ENCODE data around the gene PTGER2. TPM values are rescaled to one million over a fixed set of nuclear protein-coding genes. Genes with fewer than 3 reads are reported as not detected.

Gene PTGER2
- total and polyA plus RNA-seq, 2 of the 8 experiments (the other 6 are each of a cell fraction or from before 2014, with no cell fraction given): 1.2 TPM

GRCh38 chr14:52296378-52296777 lies 17.7 kb upstream of the PTGER2 start:
- Histone ChIP-seq H2AK5ac (ENCODE audit: low read depth, low read length) (no peak overlapping the region), H3K4me3 (ENCODE audit: extremely low read depth in 1 of 4, insufficient read depth in 2 of 4, low read depth in 3 of 4, low read length in 4 of 4) (no peak overlapping the region), H4K20me1 (replicated peaks in 1 of 2; ENCODE audit: control insufficient read depth in 1 of 2, insufficient read depth in 2 of 2, low read length in 2 of 2) (no peaks in the 10 kb centered on the region), H3K27me3 (replicated peaks in 1 of 4; ENCODE audit: control insufficient read depth in 3 of 4, extremely low read depth in 1 of 4, insufficient read depth in 3 of 4, low read length in 3 of 4) (no peaks in the 10 kb centered on the region), H3K79me2 (ENCODE audit: control insufficient read depth in 1 of 2, insufficient read depth in 2 of 2, low read length in 2 of 2) (no peaks in the 10 kb centered on the region), H4K8ac (ENCODE audit: extremely low read depth, insufficient read depth, low read length) (no peak overlapping the region), H3K9me3 (ENCODE audit: insufficient read depth in 2 of 2, low read depth in 1 of 2, low read length in 1 of 2) (no peaks in the 10 kb centered on the region), H3K79me1 (ENCODE audit: low read depth, low read length) (no peaks in the 10 kb centered on the region), H3K9ac (replicated peaks in 1 of 4; ENCODE audit: extremely low read depth in 1 of 4, low read depth in 3 of 4, low read length in 3 of 4) (no peak overlapping the region), H2BK15ac (ENCODE audit: low read length) (no peak overlapping the region), H2BK120ac (replicated peaks; ENCODE audit: low read depth, low read length) (no peak overlapping the region), H2BK20ac (ENCODE audit: low read length) (no peak overlapping the region), H2AFZ (ENCODE audit: low read length) (no peak overlapping the region), H2BK5ac (ENCODE audit: low read depth, low read length) (no peak overlapping the region), H3K36me3 (ENCODE audit: control insufficient read depth in 2 of 4, insufficient read depth in 4 of 4, low read length in 3 of 4) (no peaks in the 10 kb centered on the region), H3K23ac (ENCODE audit: insufficient read length) (no peak overlapping the region), H3K56ac (replicated peaks; ENCODE audit: insufficient read length, low read depth, low read length) (no peak overlapping the region), H3K27ac (ENCODE audit: low read depth, low read length) (no peak overlapping the region), H3K23me2 (ENCODE audit: low read depth, low read length) (no peaks in the 10 kb centered on the region), H3K4ac (replicated peaks; ENCODE audit: insufficient read length, low read depth, low read length) (no peak overlapping the region), H2BK12ac (ENCODE audit: low read depth, low read length) (no peak overlapping the region), H3K4me2 (ENCODE audit: insufficient read depth in 1 of 2, low read depth in 2 of 2, low read length in 2 of 2) (no peak overlapping the region), H4K5ac (ENCODE audit: insufficient read length, low read depth, low read length) (no peak overlapping the region), H3K14ac (ENCODE audit: insufficient read length) (no peak overlapping the region), H3K4me1 (replicated peaks in 1 of 4; ENCODE audit: control insufficient read depth in 3 of 4, insufficient read depth in 4 of 4, low read length in 3 of 4) (no peaks in the 10 kb centered on the region), H4K91ac (replicated peaks; ENCODE audit: insufficient read length, low read length) (no peak overlapping the region), H3K18ac (ENCODE audit: extremely low read depth, low read length) (no peak overlapping the region)
- WGBS, 2 experiments (ENCODE audit: extremely low coverage in 1 of 2, insufficient coverage in 1 of 2, insufficient read length in 1 of 2, insufficient replicate concordance in 2 of 2, low coverage in 1 of 2, low lambda C conversion rate in 2 of 2, missing lambda C conversion rate in 1 of 2): 100% methylated on average over 2 of the region's 2 CpGs; no CpG with 5 or more reads in 1 of the 2 experiments
- ChIA-PET CTCF (ENCODE audit: partially characterized antibody) (no interaction called here), POLR2A (ENCODE audit: partially characterized antibody) (no interaction called here)
- no peak for FAIRE-seq
- no peak for DNase-seq (ENCODE audit: low read depth in 1 of 2, low spot score in 2 of 2)
- TF ChIP-seq SP4 (IDR thresholded peaks at IDR 0.05; ENCODE audit: low read length) (no peak), JUND (IDR thresholded peaks at IDR 0.05; ENCODE audit: low read length) (no peak), CREB1 (IDR thresholded peaks at IDR 0.05) (no peak), TEAD4 (IDR thresholded peaks at IDR 0.05; ENCODE audit: low read depth, low read length) (no peak), POU5F1 (IDR thresholded peaks at IDR 0.05; ENCODE audit: low read depth, low read length) (no peak), SAP30 (IDR thresholded peaks at IDR 0.05; ENCODE audit: insufficient read depth, insufficient replicate concordance, low read length) (no peak), ZNF274 (IDR thresholded peaks at IDR 0.05; ENCODE audit: borderline replicate concordance, extremely low read depth, low read length) (no peak), ATF3 (IDR thresholded peaks at IDR 0.05; ENCODE audit: insufficient read depth, low read depth, low read length) (no peak), CHD1 (IDR thresholded peaks at IDR 0.05; ENCODE audit: low read depth, low read length) (no peak), PHF8 (conservative IDR thresholded peaks at IDR 0.05; ENCODE audit: low read depth, low read length) (no peak)
